OCI-M2 (cell line): Measurements from ENCODE around the gene POLD2.

ENCODE experiments used
- DNase-seq: peaks from one replicate; lab custom pipeline; 2025; ENCODE audit not compliant: unreplicated experiment; lab: John Stamatoyannopoulos, UW

Gene POLD2

DNA sequence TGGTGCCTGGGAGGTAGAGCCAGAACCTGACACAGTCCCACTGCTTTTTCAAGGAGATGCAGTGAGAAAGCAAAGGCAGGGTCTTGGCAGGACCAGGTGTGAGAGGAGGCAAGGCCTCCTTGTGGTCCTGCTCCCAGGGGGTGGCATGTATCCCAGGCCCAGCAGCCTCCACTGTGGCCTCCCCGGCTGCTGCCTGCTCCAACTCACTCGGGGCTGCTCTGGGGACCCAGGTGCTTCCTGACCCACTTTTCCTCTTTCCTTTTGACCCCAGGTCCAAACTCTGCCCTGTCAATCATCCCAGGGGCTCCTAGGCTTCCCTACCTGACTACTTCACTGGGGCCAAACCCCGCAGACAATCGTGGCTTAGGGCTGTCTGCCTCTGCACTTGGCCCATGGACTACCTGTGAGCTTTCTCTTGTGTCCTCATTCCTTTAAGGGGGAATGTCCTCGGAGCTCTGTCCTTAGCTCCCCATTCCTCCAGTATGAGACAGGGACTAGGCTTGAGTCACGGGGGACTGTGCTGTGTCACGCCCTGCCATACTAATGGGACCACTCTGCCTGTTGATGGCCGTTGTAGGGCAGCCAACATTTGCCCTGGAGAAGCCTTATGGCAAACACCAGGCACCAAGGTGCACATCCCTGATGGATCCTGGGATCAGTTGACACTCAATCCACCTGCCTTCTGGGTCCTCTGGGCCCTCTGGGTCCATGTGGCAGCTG is 20.3 kb downstream of the POLD2 start:
- DNase-seq, result no peak

- DNase-seq, result no peak
Measured at GRCh38 chr7:44101966-44102845, 21.1 kb downstream of the POLD2 start.

DNA sequence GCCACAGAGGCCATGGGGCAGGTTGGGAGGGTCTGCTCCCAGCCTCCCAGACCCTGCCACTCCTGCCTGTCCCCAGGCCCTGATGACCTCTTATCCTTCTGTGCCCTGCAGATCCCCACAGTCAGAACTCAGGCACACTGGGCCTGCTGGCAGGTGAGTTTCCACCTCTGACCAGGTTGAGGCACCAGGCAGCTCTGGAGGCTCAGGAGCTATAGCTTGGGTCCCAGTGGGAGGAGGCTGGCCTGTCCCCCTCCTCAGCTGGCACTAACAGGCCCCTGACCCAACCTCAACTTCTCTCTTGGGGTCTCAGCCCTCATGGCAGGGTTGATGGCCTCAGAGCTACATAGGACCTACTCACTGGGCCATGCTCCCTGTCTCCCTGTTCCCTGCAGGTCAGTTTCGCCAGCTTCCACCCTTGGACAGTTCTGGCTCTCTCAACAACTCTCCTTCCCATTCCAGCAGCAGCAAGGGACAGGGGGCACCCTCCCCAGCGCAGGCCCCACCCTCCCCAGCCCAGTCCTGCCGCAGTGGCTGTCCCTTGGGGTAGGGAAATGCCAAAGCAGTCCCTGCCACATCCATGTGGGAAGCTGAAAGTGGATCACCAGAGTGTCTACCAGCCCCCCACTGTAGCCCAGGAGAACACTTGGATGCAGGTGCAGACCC is 21.9 kb downstream of the POLD2 start:
- DNase-seq, result no peak

GRCh38 chr7:44100458-44101302 is 22.7 kb downstream of the POLD2 start:
- DNase-seq, result no peak

- DNase-seq, result no peak
Measured at GRCh38 chr7:44099669-44100068, 23.7 kb downstream of the POLD2 start.

- no peak for DNase-seq
Measured at GRCh38 chr7:44098092-44099068, 25.0 kb downstream of the POLD2 start.

DNA sequence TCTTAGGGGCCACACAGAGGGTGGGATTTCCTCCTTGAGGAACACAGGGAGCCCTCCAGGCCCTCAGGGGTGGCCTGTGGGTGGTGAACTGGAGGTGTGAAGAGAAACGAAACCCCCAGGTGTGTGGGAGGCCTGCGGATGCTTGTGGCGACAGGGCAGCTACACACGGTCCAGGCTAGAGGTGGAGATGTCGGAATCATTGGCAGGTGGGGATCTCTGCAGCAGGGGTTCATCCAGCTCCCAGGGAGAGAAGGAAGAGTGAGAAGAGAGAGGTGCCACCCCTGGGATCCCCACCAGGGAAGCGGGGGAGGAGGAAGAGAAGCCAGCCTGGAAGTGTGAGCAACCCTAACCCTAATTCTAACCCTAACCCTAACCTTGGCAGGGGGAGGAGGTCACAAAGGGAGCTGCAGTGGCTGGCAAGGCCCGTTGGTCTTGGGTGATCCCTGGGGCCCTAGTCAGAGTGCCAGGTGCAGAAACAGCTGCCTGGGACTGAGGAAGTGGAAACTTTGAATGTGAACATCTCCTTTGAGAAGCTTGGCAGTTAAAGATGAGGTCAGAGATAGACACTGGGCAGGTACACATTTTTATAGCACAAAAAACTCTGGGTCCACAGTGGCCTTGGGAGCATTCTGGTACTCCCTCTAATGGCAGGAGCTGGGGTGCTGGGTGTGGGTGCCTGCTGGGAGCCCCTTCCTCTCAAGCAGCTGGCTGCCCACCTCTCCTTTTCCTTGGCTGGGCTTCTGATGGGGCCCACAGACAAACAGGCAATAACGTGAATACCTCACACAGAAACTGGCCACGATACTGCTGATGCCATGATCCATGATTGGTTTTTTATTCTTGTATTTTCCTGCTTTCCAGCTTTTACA is 26.1 kb downstream of the POLD2 start:
- no peak for DNase-seq

- no peak for DNase-seq
Measured at GRCh38 chr7:44096326-44096881, 26.9 kb downstream of the POLD2 start.

DNA sequence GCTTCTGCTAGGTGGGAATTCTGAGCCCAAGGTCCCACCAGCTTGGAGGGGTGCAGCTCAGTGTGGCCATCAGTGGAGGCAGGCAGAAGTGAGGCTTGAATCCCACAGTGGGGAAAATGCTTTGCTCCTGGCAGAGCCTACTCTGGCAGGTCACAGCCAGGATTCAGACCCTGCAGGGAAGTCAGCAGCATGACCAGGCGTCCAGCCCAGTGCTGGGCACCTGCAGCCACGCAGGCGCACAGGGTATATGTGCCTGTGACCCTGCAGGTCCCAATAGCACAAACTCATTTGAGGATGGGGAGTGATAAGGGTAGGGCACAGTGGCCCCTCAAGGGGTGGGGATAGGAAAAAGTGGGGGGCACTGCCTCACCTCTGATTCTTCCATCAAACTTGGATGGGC is 27.6 kb downstream of the POLD2 start:
- DNase-seq, result no peak

- no peak for DNase-seq
Measured at GRCh38 chr7:44094883-44095592, 28.3 kb downstream of the POLD2 start.

DNA sequence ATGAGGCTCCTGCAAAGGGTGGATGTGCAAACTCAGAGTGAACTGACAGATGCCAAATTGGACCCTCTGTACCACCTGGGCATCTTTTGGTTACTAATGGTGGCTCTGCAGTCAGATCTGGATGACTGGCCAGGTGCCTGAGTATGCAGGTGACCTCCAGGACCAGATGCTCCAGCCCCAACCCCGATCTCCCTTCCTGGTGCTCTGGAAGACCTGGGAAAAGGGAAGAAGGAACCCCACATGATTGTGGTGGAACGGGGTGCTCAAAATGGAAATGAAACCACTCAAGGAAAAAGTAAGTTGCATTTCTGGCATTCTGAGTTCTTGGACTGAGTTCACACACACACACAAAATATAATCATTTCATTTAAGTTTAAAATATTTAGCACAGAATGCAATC is 29.0 kb downstream of the POLD2 start:
- DNase-seq, result no peak

DNA sequence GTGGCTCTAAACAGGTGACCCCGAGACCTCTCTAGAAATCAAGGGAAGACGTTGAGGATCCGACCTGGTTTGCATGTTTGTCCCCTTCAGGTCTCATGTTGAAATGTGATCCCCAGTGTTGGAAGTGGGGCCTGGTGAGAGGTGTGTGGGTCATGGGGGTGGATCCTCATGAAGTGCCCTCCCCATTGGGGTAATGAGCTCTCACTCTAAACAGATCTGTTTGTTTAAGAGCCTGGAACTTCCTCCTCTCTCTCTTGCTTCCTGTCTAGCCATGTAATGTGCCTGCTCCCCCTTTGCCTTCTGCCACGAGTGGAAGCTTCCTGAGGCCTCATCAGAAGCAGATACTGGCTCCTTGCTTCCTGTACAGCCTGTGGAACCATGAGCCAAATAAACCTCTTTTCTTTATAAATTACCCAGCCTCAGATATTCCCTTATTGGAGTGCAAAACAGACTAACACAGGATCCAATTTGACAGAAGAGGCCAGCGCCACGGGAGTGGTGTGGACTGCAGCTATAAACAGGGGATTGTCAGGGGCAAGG is 30.2 kb downstream of the POLD2 start:
- no peak for DNase-seq

DNA sequence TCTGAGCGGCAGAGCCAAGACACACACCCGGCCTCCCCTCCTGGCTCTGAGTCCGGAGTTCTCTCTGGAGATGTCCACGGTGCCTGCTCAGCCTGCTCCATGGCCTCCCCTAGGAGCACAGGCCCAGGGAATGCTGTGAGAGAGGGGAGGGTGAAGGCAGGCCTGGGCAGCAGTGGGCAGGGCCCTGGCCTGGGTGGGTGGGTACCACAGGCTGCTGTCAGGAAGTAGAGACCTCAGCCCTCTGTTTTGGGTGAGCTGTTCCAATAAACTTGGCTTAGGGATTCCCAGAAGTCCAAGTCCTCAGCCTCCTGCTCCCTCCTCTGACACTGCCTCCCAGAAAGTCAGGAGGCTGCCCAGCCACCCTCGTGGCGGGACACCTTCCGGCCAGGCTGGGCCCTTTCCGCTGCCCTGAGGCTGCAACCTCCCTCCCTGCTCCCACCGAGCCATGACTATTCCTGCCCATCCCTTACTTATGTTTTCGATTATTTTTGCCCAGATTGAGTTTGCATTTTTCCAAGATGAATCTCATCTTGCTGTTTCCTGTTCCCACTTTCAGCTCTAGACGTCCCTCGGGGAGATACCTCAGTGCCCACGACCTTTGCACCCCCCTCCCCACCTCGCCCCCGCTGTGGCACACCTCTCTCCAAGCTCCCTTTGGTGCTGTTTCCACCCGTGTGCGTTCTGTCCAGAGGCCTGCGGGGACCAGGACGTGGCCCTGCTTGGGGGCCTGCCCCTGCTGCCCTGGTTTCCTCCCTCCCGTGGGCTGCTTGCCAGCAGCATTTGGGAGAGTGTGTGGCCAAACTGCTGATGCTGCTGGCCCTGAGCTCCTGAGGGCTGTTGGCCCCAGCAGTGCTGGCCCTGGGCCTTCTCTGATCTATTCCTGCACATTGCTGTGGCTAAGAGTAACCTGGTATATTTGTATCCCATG is 35.2 kb downstream of the POLD2 start:
- DNase-seq, result no peak

GRCh38 chr7:44086627-44087026 is 36.7 kb downstream of the POLD2 start:
- no peak for DNase-seq

DNA sequence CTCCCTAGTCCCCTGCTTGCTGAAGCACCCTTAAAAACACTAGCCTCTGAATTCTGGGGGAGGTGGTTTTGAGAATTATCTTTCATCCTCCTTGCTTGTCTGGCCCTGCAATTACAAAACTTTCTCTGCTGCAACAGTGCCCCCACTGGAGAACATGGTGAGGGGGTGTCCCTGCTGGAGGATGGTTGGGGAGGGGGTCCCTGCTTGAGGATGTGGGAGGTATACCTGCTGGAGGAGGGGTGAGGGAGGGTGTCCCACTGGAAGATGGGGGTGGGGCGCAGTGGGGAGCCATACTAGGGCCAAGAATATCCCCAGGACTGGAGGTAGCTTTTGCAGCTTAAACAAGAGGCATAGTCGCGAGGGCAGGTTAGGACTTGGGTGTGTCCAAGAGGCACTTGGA is 37.8 kb downstream of the POLD2 start:
- no peak for DNase-seq

DNA sequence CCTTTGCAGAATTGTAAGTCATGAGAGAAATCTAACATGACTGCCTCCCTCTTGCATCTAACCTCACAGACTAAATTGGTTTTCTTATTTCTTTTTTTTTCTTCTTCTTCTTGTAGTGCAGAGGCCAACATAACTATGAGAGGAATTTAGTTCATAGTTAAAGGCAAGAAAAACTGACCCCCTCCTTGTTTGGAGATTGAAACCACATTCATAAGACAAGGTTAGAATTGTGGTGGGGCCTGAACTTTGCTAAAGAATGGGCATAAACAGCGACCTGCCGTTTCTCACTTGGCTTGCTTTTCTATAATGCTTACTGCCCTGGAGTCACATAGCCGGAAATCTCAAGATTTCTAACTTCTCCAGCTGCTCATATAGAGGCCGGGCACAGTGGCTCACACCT is 38.6 kb downstream of the POLD2 start:
- DNase-seq, result no peak

DNA sequence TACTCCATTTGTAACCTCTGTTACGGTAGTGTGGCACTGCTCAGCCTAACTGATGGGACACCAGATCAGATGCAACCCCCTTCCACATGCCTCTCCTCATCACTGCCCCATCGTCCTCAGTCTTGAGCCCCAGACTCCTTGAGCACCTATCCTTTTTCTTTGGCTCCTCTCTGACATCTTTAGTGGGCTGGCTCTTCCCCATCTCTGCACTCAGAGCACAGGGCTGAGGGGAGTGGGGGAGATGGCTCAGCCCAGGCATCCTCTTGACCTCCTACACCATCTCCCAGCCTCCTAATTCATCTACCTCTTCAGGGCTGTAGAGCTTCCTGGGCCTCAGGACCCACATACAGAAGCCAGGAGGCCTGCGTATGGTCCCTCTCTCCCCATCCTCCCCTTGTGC is 39.6 kb downstream of the POLD2 start:
- no peak for DNase-seq
